Measurements from ENCODE around the gene RPA1. TPM values are rescaled to one million over a fixed set of nuclear protein-coding genes. Genes with fewer than 3 reads are reported as not detected.

The RPA1 gene
- total and polyA plus RNA-seq, 2 experiments from 2014 or later: 50.0 to 78.9 TPM

- Histone ChIP-seq H3K36me3 (peaks cover 10% of the 10 kb centered on the region), H3K27ac (no peak overlapping the region), H3K9me3 (ENCODE audit: low read depth) (no peaks in the 10 kb centered on the region), H3K27me3 (no peaks in the 10 kb centered on the region), H3K4me3 (no peak overlapping the region), H3K4me1 (ENCODE audit: low read depth) (peaks cover 7% of the 10 kb centered on the region)
- TF ChIP-seq CTCF (IDR thresholded peaks at IDR 0.05; ENCODE audit: low read depth, low read length): no peak
- DNase-seq (ENCODE audit: low read depth in 1 of 2, low spot score in 1 of 2): no peak
Measured at GRCh38 chr17:1871756-1872155, 42.0 kb downstream of the RPA1 start.

GRCh38 chr17:1872254-1872653 is 42.4 kb downstream of the RPA1 start:
- Histone ChIP-seq H3K4me1 (ENCODE audit: low read depth) (peaks cover 7% of the 10 kb centered on the region), H3K9me3 (ENCODE audit: low read depth) (no peaks in the 10 kb centered on the region), H3K27ac (no peak overlapping the region), H3K4me3 (no peak overlapping the region), H3K36me3 (peaks cover 11% of the 10 kb centered on the region), H3K27me3 (no peaks in the 10 kb centered on the region)
- no peak for DNase-seq (ENCODE audit: low read depth in 1 of 2, low spot score in 1 of 2)
- TF ChIP-seq CTCF (IDR thresholded peaks at IDR 0.05; ENCODE audit: low read depth, low read length): no peak

- peaks cover 7% of the 10 kb centered on the region for H3K4me1 ChIP-seq (ENCODE audit: low read depth)
- peaks cover 17% of the 10 kb centered on the region for H3K36me3 ChIP-seq
- TF ChIP-seq CTCF (IDR thresholded peaks at IDR 0.05; ENCODE audit: low read depth, low read length): no peak
- H3K27me3 ChIP-seq: no peaks in the 10 kb centered on the region
- H3K27ac ChIP-seq: no peak overlapping the region
- H3K4me3 ChIP-seq: no peak overlapping the region
- no peaks in the 10 kb centered on the region for H3K9me3 ChIP-seq (ENCODE audit: low read depth)
- DNase-seq (ENCODE audit: low read depth in 1 of 2, low spot score in 1 of 2): no peak
Measured at GRCh38 chr17:1872976-1873375, 43.2 kb downstream of the RPA1 start.

GRCh38 chr17:1873418-1873817 is 43.6 kb downstream of the RPA1 start:
- H3K4me3 ChIP-seq: no peak overlapping the region
- peaks cover 7% of the 10 kb centered on the region for H3K4me1 ChIP-seq (ENCODE audit: low read depth)
- no peak for TF ChIP-seq CTCF (IDR thresholded peaks at IDR 0.05; ENCODE audit: low read depth, low read length)
- H3K9me3 ChIP-seq (ENCODE audit: low read depth): no peaks in the 10 kb centered on the region
- no peak for DNase-seq (ENCODE audit: low read depth in 1 of 2, low spot score in 1 of 2)
- no peak overlapping the region for H3K27ac ChIP-seq
- peaks cover 21% of the 10 kb centered on the region for H3K36me3 ChIP-seq
- no peaks in the 10 kb centered on the region for H3K27me3 ChIP-seq

- H3K36me3 ChIP-seq: peaks cover 30% of the 10 kb centered on the region
- no peak overlapping the region for H3K27ac ChIP-seq
- no peak overlapping the region for H3K4me3 ChIP-seq
- peaks cover 10% of the 10 kb centered on the region for H3K4me1 ChIP-seq (ENCODE audit: low read depth)
- no peaks in the 10 kb centered on the region for H3K9me3 ChIP-seq (ENCODE audit: low read depth)
- no peaks in the 10 kb centered on the region for H3K27me3 ChIP-seq
- TF ChIP-seq CTCF (IDR thresholded peaks at IDR 0.05; ENCODE audit: low read depth, low read length): no peak
- no peak for DNase-seq (ENCODE audit: low read depth in 1 of 2, low spot score in 1 of 2)
Measured at GRCh38 chr17:1875597-1875996, 45.8 kb downstream of the RPA1 start.
